ENCODE measurements around the gene MLLT1. TPM values are rescaled to one million over a fixed set of nuclear protein-coding genes. Genes with fewer than 3 reads are reported as not detected.

MLLT1 gene
- total RNA-seq, 2 experiments from 2014 or later, result 17.5 to 56.0 TPM

GRCh38 chr19:6217752-6218334 lies 61.9 kb downstream of the MLLT1 start:
- no peak overlapping the region for H3K4me3 ChIP-seq (ENCODE audit: low read depth, low read length, poor library complexity, severe bottlenecking)
- H3K36me3 ChIP-seq (ENCODE audit: insufficient read depth, low read length), result peaks cover 11% of the 10 kb centered on the region; the same call in 1 of the 2 replicates
- ChIA-PET CTCF (ENCODE audit: unreplicated experiment) (interaction anchor here (1.1 to 1.3 kb wide), 2 partner anchors 43 to 80 kb away, joined by 3 to 4 read pairs; no protein-coding TSS in a partner anchor), POLR2A (interaction anchor here (0.6 kb wide), 1 partner anchor 14 kb away, joined by 3 read pairs; no protein-coding TSS in a partner anchor)
- no peaks in the 10 kb centered on the region for H3K4me1 ChIP-seq (ENCODE audit: insufficient read depth, low read length, poor library complexity, severe bottlenecking)
- H3K4me2 ChIP-seq (ENCODE audit: low read length), result no peak overlapping the region
- no peaks in the 10 kb centered on the region for H4K20me1 ChIP-seq (ENCODE audit: insufficient read depth, low read length)
- no peaks in the 10 kb centered on the region for H3K9me2 ChIP-seq (ENCODE audit: insufficient read depth, low read length)
- no peaks in the 10 kb centered on the region for H3K9me3 ChIP-seq (ENCODE audit: low read length)
- H3K27ac ChIP-seq (ENCODE audit: low read depth, low read length, poor library complexity, severe bottlenecking), result no peak overlapping the region
- DNase-seq (ENCODE audit: low spot score), result no peak
- H3K79me2 ChIP-seq (ENCODE audit: insufficient read depth, low read depth, low read length), result no peaks in the 10 kb centered on the region
- no TSS peak for BruUV-seq (replicated peaks)
- intact Hi-C loops (cut with micrococcal nuclease; ENCODE audit: unreplicated experiment), result loop anchor here (1.0 to 5.0 kb wide), 2 partner anchors 52 to 84 kb away; no protein-coding TSS in a partner anchor
- TF ChIP-seq EZH2phosphoT487 (IDR thresholded peaks at IDR 0.05; ENCODE audit: borderline replicate concordance, low read depth, low read length) (no peak), CTCF (conservative IDR thresholded peaks at IDR 0.05; ENCODE audit: low read length) (no peak)
- H2AFZ ChIP-seq (ENCODE audit: low read length), result no peak overlapping the region

- Histone ChIP-seq H4K20me1 (ENCODE audit: insufficient read depth, low read length) (no peaks in the 10 kb centered on the region), H3K4me2 (ENCODE audit: low read length) (no peak overlapping the region), H3K4me3 (ENCODE audit: low read depth, low read length, poor library complexity, severe bottlenecking) (no peak overlapping the region), H2AFZ (ENCODE audit: low read length) (no peak overlapping the region), H3K9me2 (ENCODE audit: insufficient read depth, low read length) (no peaks in the 10 kb centered on the region), H3K4me1 (ENCODE audit: insufficient read depth, low read length, poor library complexity, severe bottlenecking) (no peaks in the 10 kb centered on the region), H3K36me3 (ENCODE audit: insufficient read depth, low read length) (peaks cover 15% of the 10 kb centered on the region; the same call in 1 of the 2 replicates), H3K9me3 (ENCODE audit: low read length) (no peaks in the 10 kb centered on the region), H3K27ac (ENCODE audit: low read depth, low read length, poor library complexity, severe bottlenecking) (no peak overlapping the region), H3K79me2 (ENCODE audit: insufficient read depth, low read depth, low read length) (no peaks in the 10 kb centered on the region)
- DNase-seq (ENCODE audit: low spot score), result no peak
- POLR2A ChIA-PET, result interaction anchor here (0.5 kb wide), 1 partner anchor 35 kb away, joined by 3 read pairs; no protein-coding TSS in a partner anchor
- BruUV-seq (replicated peaks), result no TSS peak
- CTCF ChIA-PET (ENCODE audit: unreplicated experiment), result no interaction called here
- intact Hi-C loops (cut with micrococcal nuclease; ENCODE audit: unreplicated experiment), result loop anchor here (5.0 kb wide), 1 partner anchor 85 kb away; no protein-coding TSS in a partner anchor
- no peak for TF ChIP-seq CTCF (conservative IDR thresholded peaks at IDR 0.05; ENCODE audit: low read length)
- no peak for TF ChIP-seq EZH2phosphoT487 (IDR thresholded peaks at IDR 0.05; ENCODE audit: borderline replicate concordance, low read depth, low read length)
These were observed 62.6 kb downstream of the MLLT1 start for GRCh38 chr19:6216996-6217751.

Measured in OCI-LY7 (cell line).